Hepatic stellate cell (primary cell): ENCODE measurements around the gene TFB1M.

Source experiments
- DNase-seq: peaks from one replicate; pipeline ENCODE4 v3.0.0; 2011; ENCODE audit warnings: low spot score

The TFB1M gene

DNA sequence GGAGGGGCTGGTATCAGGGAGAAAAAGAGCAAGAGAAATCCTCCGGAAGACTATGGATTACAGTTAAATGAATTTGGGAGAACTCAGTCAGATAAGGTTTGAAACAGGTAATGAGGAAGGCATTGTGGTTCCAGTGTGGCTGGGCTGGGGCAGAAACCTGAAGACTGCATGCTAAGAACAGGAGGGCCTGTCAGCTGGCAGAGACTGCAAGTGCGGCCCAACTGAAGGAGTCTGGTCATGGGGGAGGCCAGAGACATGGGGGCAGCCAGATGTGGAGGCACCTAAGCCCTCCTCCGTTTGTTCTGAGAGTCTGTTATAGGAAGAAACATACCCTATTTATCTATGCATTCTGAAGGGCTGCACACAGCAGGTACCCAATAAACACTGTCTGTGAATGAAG lies 16.6 kb downstream of the TFB1M start:
- DNase-seq = no peak

DNA sequence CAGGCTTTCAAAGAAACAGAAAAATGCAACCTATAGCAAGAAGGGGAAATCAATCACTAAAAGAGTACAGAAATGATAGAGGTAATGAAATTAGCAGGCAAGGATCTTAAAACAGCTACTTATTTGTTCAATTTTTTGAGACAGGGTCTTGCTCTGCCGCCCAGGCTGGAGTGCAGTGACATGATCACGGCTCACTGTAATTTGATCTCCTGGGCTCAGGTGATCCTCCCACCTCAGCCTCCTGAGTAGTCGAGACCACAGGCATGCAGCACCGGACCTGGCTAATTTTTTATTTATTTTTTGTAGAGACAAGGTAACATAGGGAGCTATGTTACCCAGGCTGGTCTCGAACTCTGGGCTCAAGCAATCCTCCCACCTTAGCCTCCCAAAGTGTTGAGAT lies 21.6 kb downstream of the TFB1M start:
- no peak for DNase-seq

DNA sequence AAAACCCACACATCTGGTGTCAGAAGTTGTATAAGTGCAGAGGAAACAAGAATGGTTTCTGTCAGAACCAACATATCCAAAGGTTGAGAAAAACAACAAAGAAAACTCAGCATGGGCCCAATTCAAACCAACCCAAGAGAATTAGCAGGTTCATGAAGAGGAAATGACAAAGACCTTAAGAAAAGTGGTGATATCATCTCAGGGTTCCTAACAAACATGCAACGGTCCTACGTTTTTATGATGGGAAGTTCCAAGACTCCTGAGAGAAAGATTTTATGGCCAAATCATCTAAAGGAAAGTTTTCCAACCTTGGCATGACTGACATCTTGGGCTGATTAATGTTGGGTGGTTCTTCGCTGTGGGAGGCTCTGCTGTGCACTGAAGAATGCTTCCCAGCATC lies 23.0 kb downstream of the TFB1M start:
- no peak for DNase-seq

DNA sequence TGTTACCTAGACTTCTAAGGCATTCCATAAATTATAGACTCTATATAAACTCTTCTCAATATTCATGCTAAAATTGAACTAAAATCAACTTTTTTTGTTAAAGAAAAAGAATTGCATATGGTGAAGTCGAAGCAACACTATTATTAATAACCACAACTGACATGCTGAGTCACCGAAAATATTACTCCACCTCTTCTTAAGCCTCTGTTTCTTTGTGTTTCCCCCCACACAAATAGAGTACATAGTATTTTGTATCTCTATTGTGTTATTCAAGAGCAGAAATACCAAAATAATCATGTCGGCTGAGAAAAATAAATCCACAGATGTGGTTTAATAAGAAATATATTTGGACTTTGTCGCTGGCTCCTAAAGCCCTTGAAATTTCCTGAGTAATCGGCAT lies 23.8 kb downstream of the TFB1M start:
- no peak for DNase-seq

DNA sequence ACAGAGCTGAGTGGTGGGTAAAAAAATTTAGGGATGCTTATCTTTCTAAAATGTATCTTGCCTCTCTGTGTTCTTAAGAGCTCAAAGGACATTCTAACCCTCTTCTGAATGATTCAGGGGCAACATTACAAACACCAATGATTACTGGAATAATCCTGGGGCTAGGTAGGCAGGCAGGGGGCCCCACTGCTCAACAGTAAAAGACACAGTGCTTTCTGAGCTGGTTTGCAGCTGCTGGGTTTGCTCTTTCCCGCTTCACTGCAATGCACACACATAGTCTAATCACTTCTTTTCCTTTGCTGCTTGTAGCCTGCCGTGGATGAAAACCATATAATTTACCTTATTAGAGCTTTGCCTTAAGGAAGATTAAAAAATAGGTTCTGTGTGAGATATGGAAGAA lies 26.5 kb downstream of the TFB1M start:
- DNase-seq = no peak

DNA sequence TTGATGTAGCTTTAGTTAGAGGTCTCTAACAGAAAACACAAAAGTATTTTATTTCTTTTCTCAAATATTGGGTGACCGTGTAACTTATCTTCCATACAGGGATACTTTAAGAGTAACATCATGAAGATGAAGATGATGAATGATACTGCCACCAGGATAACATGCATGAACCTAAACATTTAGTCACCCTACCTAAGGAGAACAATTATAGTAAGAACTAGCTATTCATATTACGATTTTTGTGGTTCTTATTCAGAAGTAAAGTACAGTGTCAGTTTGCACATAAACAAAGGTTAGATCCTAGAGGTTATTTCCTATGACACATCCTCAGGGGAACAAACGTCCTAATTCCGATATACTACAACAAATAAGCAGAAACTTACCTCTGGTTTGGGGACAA lies 29.5 kb downstream of the TFB1M start:
- DNase-seq = no peak

DNA sequence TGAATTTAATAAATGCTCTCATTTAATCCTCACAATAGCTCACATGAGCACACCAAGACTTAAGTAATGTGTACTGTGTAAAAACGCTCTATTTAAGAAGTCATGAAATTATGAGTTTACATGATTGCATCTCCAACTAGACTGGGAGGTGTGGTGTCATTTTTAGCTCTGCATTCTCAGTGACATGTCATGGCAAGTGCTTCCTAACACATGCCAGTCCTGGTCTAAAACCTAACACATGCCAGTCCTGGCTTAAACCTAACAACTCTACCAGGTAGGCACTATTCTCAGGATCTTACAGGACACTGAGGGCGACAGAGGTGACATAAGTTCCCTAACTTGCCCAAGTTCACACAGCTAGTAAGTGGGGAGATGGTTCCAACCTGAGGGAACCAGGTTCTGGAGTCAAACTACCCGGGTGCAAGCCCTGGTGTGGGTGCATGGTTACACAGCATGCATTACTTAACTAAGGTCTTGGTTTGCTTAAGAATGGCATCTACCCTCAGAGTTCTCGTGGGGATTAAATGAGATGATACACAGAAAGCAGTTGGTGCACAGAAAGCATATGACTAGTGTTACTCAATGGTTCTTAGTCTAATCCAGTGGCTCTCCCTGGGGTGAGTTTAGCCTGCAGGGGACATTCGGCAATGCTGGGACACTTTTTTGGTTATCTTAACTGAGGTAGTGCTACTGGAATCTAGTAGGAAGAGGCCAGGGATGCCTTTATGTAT lies 35.8 kb downstream of the TFB1M start:
- DNase-seq = no peak

DNA sequence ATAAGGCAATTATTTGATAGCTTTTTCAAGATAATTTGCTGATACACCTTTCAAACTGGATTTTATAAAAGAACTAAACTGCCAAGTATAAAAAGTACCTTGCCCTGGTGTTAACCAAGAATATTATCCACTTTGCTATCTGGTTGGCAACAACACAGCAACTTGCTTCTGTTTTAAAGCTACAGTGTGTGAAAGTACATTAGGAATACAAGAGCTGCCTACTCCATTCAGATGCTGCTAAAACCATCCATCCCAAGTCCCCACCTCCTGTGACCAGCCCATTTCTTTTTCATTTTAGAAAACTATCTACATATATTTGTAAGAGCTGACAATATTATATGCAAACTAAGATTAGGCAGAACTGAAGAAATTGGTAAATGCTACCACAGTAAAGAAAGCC lies 37.6 kb downstream of the TFB1M start:
- DNase-seq = no peak

DNA sequence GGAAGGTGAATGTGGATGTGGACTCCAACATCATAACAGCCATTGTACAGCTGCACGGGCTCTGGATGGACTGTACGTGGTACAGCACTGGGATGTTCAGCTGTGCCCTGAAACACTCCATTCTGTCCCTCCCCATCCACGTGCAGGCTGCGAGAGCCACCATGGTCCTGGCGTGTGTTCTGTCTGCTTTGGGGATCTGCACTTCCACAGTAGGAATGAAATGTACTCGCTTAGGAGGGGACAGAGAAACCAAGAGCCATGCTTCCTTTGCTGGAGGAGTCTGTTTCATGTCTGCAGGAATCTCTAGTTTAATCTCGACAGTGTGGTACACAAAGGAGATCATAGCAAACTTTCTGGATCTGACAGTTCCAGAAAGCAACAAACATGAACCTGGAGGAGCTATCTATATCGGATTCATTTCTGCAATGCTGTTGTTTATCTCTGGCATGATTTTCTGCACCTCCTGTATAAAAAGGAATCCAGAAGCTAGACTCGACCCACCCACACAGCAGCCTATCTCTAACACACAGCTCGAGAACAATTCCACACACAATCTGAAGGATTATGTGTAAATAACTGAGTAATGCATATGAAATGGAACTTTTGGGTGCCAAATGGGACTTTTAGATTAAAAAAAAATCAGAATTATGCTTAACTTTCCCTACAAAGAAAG lies 38.3 kb downstream of the TFB1M start:
- DNase-seq = no peak

DNA sequence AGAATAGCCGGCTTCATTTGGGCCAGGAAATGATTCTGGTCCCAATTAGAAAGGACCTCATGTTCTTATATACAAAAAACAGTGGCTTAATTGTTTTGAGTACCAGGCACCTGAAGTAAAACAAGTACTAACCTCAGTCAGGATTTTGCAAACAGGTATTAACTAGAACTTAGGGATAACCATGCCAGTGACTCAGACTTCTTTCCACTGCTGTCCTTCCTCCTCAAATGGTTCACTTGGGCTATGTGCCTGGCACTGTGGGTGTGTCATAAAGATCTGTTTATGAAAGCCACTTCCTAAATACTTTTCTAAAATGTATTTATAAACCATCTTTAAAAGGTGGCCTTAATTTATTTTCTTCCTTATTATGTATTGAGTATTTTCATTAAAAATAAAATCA lies 39.8 kb downstream of the TFB1M start:
- DNase-seq = peak; percentile 23

DNA sequence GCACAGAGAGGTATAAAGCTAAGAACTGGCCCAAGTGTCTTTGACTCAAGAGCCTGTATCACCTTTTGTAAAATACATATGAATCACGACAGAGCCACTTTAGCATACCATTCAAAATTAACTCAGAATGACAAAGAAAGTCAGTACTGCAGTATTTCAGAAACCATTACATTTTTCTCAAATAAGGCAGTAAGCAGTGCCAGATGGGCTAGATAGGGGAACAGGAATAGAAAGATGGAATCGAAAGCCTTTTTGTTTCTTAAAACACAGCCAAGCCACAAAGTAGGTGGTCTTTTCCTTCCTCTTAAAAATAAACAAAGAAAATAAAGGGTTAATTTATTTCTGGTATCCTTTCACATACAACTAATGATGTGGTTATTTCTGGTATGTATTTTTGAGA lies 40.2 kb downstream of the TFB1M start:
- DNase-seq = no peak

DNA sequence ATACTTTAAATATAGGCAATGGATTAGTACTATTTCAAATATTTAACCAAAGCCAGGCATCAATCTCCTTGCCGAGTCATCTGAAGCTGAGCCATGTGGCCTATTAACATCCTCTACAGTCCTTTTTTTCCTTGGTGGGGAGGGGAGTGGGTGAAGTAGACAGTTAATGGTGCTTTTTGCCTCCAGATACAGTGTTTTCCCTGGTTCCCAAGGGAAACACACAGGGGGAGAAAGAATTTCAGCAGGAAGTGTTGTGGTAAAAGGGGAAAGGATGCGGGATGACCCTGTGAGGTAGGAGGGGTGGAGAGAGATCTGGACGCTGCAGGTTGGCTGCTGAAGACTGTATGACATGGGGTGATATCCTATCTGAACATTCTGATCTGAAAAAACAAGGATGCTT lies 40.9 kb downstream of the TFB1M start:
- peak; percentile 67 for DNase-seq

DNA sequence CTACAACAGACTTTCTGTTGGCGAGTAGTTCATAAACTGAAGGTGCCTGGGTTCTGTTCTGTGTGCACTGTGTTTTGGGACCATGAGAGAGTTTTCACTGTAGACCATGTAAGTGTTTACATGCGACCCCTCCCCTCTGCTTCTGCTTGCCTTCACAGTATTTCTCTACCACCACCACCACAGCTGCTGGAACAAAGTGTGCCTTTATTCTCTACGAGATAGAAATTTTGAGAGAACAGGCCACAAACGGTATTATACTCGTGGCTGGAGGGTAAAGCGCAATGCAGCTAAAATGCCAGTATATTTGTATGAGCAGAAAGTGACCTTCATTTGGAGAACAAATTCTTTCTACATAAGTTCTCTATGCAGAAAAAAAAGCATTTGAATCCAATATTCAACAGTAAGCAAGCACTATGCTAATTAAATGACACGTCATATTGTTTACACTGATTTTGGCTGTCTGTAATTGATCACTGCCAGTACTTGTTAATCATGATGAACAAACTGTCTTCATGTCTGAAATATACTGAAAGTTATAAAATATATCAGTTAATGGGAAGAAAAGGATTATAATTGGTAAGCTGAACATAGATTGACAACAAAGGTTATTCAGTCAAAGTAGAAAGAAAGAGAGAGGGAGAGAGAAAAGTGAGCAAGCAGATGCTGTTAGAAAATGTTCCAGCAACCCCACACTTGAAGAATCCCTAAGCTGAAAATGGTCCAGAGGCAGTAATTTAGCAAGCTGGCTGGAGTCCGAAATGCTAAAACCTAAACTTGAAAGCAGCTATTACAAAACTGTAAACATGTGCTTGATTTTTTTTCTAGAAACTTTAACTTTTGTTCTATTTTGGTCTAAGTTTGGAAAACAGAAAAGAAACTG lies 41.7 kb downstream of the TFB1M start:
- no peak for DNase-seq

DNA sequence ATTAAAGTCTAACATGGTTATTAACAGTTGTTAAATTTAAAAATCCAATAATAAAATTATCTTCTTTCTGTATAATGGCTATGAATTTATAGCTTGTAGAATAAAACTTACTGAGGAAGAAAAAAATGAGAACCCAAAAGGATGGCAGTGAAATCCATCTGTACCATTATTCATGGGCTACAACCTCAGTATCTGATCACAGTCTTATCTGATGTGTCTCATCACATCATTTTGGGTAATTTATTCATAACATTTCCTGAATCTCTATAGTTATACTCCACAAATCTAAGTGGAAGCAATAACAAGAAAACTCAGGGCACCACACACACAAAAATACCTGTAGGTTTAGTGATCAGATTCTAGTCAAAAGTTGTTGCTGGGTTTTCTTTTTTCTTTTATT lies 43.1 kb downstream of the TFB1M start:
- DNase-seq = no peak

DNA sequence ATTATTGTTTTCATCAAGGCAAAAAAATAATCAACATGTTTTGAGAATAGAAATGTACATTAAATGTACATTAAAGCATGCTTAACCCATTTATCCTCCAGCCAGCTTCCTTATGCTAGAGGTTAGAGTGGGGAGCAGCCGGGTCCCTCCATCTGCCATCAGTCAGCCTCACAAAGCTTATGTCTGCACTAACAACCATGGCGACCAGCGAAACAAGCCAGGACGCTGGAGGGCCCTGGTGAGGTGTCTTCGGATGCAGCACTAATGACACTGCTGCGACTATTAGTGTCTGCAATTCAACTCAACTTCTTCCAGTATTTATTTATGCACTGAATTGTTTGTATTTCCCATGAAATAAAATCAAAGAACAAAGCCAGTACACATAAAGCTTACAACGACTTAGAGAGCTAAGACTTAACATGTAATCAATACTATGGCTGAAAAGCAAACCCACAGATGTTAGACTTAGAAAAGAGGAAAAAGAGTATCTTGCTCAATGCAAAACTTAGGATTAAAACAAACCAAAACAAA lies 43.7 kb downstream of the TFB1M start:
- DNase-seq = no peak

DNA sequence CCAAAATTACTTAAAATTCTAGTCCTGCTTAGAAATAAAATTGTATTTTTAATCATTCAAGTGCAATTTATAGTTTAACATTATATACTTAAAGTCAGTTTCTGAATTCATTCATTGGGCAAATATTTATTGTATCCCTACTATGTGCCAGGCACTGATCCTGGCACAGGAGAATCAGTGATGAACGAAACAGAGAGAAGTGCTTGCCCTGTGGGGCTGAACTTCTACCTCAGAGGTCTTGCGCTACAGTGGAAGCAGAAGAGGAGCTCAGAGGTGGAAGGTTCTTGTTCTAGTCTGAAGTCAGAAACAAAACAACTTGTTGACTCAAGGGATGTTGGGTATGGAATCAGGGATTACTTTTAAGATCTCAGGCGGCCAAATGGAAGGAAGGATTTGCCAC lies 44.5 kb downstream of the TFB1M start:
- DNase-seq = no peak

DNA sequence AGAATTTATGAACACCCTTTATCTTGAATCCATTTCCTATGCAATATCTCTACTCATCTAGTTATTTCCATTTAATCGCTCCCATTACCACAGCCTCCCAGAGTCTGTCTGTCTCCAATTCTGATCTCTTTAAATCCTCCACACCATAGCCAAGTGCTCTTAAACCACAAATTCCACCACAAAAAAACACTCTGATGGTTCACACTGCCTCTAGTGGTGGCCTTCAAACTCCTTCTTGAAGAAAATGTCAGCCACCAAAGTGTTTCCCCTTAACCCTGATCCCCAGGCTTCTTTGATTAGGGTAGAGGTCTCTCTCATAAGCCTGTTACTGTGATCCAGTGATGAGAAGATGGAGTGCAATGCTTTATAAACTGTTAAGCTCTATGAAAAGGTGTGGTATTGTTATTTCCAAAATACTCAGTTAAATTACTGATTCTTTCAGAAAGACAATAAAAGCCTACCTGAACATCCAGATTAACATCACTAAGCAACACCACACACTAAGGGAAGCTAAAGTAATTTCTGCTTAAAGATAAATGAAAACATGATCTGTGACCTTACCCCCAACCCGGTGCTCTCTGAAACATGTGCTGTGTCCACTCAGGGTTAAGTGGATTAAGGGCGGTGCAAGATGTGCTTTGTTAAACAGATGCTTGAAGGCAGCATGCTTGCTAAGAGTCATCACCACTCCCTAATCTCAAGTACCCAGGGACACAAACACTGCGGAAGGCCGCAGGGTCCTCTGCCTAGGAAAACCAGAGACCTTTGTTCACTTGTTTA lies 46.0 kb downstream of the TFB1M start:
- peak; percentile 30 for DNase-seq

DNA sequence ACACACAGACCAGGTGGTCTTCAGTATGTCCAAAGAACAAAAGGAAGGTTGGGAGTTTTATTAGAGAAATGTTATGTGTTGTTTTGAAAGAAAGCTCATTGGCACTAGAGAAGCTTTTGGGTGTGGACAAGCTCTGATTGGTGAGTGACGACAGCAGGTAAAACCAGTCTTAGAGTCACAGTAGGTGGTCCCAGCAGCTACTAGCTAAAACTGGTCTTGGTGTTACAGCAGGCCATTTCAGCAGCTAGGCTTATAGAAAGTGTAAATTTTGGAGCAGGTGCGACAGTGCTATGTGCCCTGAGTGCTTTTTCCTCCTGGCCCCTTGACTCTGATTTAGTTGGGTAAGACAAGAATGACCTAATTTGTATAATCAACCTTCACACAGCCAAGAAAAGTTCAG lies 46.9 kb downstream of the TFB1M start:
- no peak for DNase-seq

DNA sequence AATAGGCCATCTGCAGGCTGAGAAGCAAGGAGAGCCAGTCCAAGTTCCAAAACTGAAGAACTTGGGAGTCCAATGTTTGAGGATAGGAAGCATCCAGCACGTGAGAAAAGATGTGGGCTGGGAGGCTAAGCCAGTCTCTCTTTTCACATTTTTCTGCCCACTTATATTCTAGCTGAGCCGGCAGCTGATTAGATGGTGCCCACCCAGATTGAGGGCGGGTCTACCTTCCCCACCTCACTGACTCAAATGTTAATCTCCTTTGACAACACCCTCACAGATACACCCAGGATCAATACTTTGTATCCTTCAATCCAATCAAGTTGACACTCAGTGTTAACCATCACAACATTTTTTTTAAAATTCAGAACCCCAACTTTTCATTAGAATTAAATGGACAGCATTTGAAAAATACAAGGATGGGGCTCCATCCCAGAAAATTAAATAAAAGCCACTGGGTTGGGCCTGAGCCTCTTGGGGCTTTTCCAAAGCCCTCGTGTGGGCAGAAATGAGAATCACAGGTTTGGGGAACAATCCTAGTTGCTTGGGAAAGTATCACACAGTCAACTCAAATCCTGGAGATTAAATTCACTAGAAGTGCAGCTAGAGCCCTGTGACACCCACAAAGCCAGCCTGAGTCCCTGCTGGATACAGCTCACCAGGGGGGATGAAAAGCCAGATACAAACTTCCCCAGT lies 48.3 kb downstream of the TFB1M start:
- no peak for DNase-seq

DNA sequence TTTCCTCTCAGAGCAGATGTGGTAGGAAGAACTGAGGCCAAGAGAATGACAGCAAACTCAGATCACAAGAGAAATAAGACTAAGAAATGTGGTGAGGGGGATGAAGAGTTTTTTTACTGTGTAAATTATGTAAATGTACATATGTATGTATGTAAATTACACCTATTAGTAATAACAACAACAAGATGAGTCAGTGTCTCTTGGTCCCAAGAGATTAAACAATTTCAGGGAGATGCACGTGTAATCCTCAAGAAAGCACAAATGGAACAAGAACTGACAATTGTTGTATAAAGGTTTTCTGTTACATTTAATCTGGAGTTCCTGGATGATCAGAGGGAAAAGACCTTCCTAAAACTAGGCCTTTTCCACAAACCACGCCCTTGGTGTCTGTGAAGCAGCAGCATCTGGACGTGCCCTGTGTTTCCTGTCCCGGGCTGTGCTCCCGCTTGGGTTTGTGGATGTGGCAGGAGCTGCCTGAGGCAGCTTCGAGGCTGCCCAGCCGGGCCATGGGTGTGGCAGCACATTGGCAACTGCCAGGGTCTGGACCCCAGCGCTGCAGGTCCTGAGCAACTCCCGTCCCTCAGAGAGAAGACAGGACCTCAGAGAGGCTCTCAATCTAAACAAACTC lies 49.5 kb downstream of the TFB1M start:
- no peak for DNase-seq
